ENCODE data around the gene C13orf42. TPM values are rescaled to one million over a fixed set of nuclear protein-coding genes. Genes with fewer than 3 reads are reported as not detected.
"Not testable (repeated sequence)": the region's sequence is repeated elsewhere in the genome, so short reads cannot be mapped to it uniquely, and the experiment has no call there.

C13orf42 gene
- total RNA-seq, 1 donor from 2014 or later: not detected

GRCh38 chr13:51122868-51123566 is 11.9 kb upstream of the C13orf42 start:
- no peak overlapping the region for H3K27ac ChIP-seq
- no peaks in the 10 kb centered on the region for H3K4me1 ChIP-seq
- H3K36me3 ChIP-seq: no peaks in the 10 kb centered on the region
- no peak for TF ChIP-seq CTCF (IDR thresholded peaks at IDR 0.05)
- intact Hi-C loops (cut with DNase I): no loop called here
- no peaks in the 10 kb centered on the region for H3K27me3 ChIP-seq
- no peak overlapping the region for H3K4me3 ChIP-seq
- DNase-seq (ENCODE audit: low spot score in 2 of 2): no peak
- H3K9me3 ChIP-seq: peaks cover 0 to under 1% of the 10 kb centered on the region in 2 donors

- intact Hi-C loops (cut with DNase I); H3K36me3 ChIP-seq; H3K4me1 ChIP-seq; DNase-seq (ENCODE audit: low spot score in 2 of 2); H3K9me3 ChIP-seq; H3K27ac ChIP-seq; H3K27me3 ChIP-seq; H3K4me3 ChIP-seq: not testable (repeated sequence)
Measured at GRCh38 chr13:51120873-51121272, 9.8 kb upstream of the C13orf42 start.

GRCh38 chr13:51118809-51119431 is 7.8 kb upstream of the C13orf42 start:
- peaks cover 0 to 7% of the 10 kb centered on the region in 2 donors for H3K9me3 ChIP-seq
- no peak for TF ChIP-seq CTCF (IDR thresholded peaks at IDR 0.05)
- H3K27ac ChIP-seq: no peak overlapping the region
- no peaks in the 10 kb centered on the region for H3K4me1 ChIP-seq
- H3K27me3 ChIP-seq: no peaks in the 10 kb centered on the region
- DNase-seq (ENCODE audit: low spot score in 2 of 2): no peak
- H3K36me3 ChIP-seq: no peaks in the 10 kb centered on the region
- H3K4me3 ChIP-seq: no peak overlapping the region
- intact Hi-C loops (cut with DNase I): no loop called here

- intact Hi-C loops (cut with DNase I): no loop called here
- no peak overlapping the region for H3K27ac ChIP-seq
- peaks cover 0 to 7% of the 10 kb centered on the region in 2 donors for H3K9me3 ChIP-seq
- no peaks in the 10 kb centered on the region for H3K27me3 ChIP-seq
- no peak for DNase-seq (ENCODE audit: low spot score in 2 of 2)
- no peaks in the 10 kb centered on the region for H3K36me3 ChIP-seq
- H3K4me1 ChIP-seq: no peaks in the 10 kb centered on the region
- no peak for TF ChIP-seq CTCF (IDR thresholded peaks at IDR 0.05)
- no peak overlapping the region for H3K4me3 ChIP-seq
Measured at GRCh38 chr13:51113969-51114368, 2.9 kb upstream of the C13orf42 start.

GRCh38 chr13:51113186-51113881 is 2.3 kb upstream of the C13orf42 start:
- Histone ChIP-seq H3K4me1 (no peaks in the 10 kb centered on the region), H3K9me3 (peaks cover 0 to 7% of the 10 kb centered on the region in 2 donors), H3K27me3 (no peaks in the 10 kb centered on the region), H3K27ac (no peak overlapping the region), H3K4me3 (no peak overlapping the region), H3K36me3 (no peaks in the 10 kb centered on the region)
- TF ChIP-seq CTCF (IDR thresholded peaks at IDR 0.05): no peak
- no peak for DNase-seq (ENCODE audit: low spot score in 2 of 2)
- intact Hi-C loops (cut with DNase I): no loop called here

GRCh38 chr13:51112771-51113170 is 1.7 kb upstream of the C13orf42 start:
- TF ChIP-seq CTCF (IDR thresholded peaks at IDR 0.05): no peak
- Histone ChIP-seq H3K36me3 (no peaks in the 10 kb centered on the region), H3K4me3 (no peak overlapping the region), H3K9me3 (peaks cover 0 to 4% of the 10 kb centered on the region in 2 donors), H3K27me3 (no peaks in the 10 kb centered on the region), H3K4me1 (no peaks in the 10 kb centered on the region), H3K27ac (no peak overlapping the region)
- intact Hi-C loops (cut with DNase I): no loop called here
- DNase-seq (ENCODE audit: low spot score in 2 of 2): no peak

Measured in ascending aorta (tissue), 2 donors.